Parathyroid adenoma (tissue), 2 donors: ENCODE results near the gene DNAJC7.

Experiments used
- H2AFZ ChIP-seq: fragments of 300-600 bp; sonication (generic); one replicate; pipeline ENCODE4 v1.7.0; 2017; ENCODE audit warnings: antibody characterized with exemption, mild to moderate bottlenecking
- H3K27ac ChIP-seq: fragments of 300-600 bp; sonication (generic); one replicate; pipeline ENCODE4 v1.7.0; 2017
- H3K27me3 ChIP-seq: fragments of 300-600 bp; sonication (generic); one replicate; pipeline ENCODE4 v1.7.0; 2017; ENCODE audit warnings: low read length; ENCODE audit not compliant: control insufficient read depth, insufficient read depth
- H3K36me3 ChIP-seq: fragments of 300-600 bp; sonication (generic); one replicate; pipeline ENCODE4 v1.7.0; 2017; ENCODE audit warnings: low read length; ENCODE audit not compliant: control insufficient read depth, insufficient read depth
- H3K4me1 ChIP-seq: fragments of 300-600 bp; sonication (generic); one replicate; pipeline ENCODE4 v1.7.0; 2017; ENCODE audit warnings: control low read depth
- H3K4me2 ChIP-seq: fragments of 300-600 bp; sonication (generic); one replicate; pipeline ENCODE4 v1.7.0; 2017; ENCODE audit warnings: low read length
- H3K4me3 ChIP-seq: fragments of 300-600 bp; sonication (generic); one replicate; pipeline ENCODE4 v1.7.0; 2017; ENCODE audit warnings: low read depth, low read length
- H3K79me2 ChIP-seq: fragments of 300-600 bp; sonication (generic); one replicate; pipeline ENCODE4 v1.7.0; 2017; ENCODE audit warnings: control low read depth
- H3K9ac ChIP-seq: fragments of 300-600 bp; sonication (generic); one replicate; pipeline ENCODE4 v1.7.0; 2017; ENCODE audit warnings: mild to moderate bottlenecking
- H3K9me3 ChIP-seq: fragments of 300-600 bp; sonication (generic); one replicate; pipeline ENCODE4 v1.7.0; 2017; ENCODE audit warnings: low read length; ENCODE audit not compliant: control insufficient read depth
- TF ChIP-seq, protein P1 (sequence below): fragments of 300-600 bp; sonication (generic); IDR thresholded peaks from one replicate; pipeline ENCODE4 v1.7.0; 2017; ENCODE audit warnings: antibody characterized with exemption, mild to moderate bottlenecking
- donor health status: primary hyperparathyroidism.

The DNAJC7 gene

DNA sequence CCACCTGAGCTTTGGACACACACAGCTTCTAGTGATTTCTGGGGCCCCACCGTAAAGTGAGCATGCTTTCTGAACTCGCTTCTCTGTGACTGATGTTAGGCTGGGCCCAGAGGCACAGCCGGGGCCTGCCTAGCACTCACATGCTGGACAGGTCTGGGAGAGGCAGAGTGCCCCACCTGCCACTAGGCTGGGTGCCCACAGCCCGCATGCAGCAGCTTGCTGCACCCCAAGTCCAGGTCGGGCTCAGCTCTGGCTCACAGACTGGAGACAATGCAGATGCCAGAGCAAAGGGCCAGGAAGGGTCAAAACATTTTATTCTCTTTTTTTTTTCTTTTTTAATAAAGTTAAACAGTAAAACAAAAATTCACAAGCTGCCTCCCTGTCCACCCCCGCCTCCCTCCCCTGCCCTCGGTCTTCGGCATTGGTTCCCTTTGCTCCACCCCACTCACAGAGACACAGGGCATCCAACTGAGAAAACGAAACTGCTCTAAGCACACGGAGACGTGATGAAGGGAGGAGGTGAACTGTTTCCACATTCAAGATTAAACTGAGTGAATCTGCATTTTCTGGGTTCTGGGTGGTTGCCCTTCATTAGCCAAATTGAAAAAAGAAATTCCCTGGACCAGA lies 41.0 kb downstream of the DNAJC7 start:
- Histone ChIP-seq H3K9me3 (no peaks in the 10 kb centered on the region), H3K27ac (no peak overlapping the region), H3K79me2 (no peaks in the 10 kb centered on the region), H3K27me3 (no peaks in the 10 kb centered on the region), H3K36me3 (no peaks in the 10 kb centered on the region), H3K4me3 (no peak overlapping the region), H3K4me2 (no peak overlapping the region), H3K4me1 (no peaks in the 10 kb centered on the region), H2AFZ (no peak overlapping the region), H3K9ac (no peak overlapping the region)
- TF ChIP-seq, protein P1, sequence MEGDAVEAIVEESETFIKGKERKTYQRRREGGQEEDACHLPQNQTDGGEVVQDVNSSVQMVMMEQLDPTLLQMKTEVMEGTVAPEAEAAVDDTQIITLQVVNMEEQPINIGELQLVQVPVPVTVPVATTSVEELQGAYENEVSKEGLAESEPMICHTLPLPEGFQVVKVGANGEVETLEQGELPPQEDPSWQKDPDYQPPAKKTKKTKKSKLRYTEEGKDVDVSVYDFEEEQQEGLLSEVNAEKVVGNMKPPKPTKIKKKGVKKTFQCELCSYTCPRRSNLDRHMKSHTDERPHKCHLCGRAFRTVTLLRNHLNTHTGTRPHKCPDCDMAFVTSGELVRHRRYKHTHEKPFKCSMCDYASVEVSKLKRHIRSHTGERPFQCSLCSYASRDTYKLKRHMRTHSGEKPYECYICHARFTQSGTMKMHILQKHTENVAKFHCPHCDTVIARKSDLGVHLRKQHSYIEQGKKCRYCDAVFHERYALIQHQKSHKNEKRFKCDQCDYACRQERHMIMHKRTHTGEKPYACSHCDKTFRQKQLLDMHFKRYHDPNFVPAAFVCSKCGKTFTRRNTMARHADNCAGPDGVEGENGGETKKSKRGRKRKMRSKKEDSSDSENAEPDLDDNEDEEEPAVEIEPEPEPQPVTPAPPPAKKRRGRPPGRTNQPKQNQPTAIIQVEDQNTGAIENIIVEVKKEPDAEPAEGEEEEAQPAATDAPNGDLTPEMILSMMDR = no peak

DNA sequence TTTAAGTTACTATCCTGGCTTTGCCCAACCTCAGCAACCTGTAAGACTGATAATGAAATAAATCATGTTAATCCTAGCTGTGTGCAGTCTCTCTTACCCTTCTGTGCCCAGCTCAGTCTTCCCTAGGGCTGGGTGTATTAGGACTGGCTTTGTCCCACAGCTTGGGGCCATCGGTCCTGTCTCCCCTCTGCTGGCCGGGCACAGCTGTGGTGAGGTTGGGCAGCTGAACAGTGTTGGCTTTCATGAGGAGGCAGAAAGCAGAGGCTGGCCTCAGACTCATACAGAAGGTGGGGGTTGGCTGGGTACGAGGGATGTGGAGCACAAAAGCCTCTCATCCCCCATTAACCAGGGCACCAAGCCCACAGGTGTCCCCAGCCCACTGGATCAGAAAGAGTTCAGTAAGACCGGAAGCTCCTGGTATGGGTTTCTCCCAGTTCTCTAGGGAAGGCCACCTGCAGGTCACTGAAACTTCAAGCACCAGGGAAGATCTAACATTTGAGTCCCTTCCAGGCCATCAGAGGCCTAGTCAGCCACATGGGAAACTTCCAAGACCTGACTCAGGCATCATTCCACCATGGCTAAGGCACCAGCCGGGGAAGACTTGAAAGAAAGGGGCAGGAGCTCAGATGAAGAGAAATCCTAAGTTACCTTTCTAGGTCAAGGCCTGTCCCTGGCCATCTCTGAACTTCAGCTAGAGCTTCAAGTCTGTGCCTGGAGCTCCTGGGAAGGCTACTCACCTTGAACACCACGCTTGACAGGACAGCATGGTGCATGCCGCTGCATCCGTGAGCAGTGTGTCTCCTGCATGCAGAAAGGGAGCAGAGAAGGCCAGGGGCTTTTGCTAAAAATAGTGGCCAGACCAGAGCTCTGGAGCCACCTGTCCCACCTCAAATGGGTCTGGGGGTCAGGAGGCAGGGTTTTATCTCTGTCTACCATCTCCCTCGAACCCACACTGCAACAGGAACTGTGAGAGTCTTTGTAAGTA lies 41.8 kb downstream of the DNAJC7 start:
- no peaks in the 10 kb centered on the region for H3K9me3 ChIP-seq
- no peaks in the 10 kb centered on the region for H3K36me3 ChIP-seq
- no peak overlapping the region for H3K4me3 ChIP-seq
- no peak overlapping the region for H3K9ac ChIP-seq
- no peak overlapping the region for H3K27ac ChIP-seq
- peaks cover 2% of the 10 kb centered on the region for H3K4me1 ChIP-seq
- H3K27me3 ChIP-seq = no peaks in the 10 kb centered on the region
- H3K4me2 ChIP-seq = no peak overlapping the region
- TF ChIP-seq, protein P1 = no peak
- H3K79me2 ChIP-seq = no peaks in the 10 kb centered on the region
- H2AFZ ChIP-seq = no peak overlapping the region

DNA sequence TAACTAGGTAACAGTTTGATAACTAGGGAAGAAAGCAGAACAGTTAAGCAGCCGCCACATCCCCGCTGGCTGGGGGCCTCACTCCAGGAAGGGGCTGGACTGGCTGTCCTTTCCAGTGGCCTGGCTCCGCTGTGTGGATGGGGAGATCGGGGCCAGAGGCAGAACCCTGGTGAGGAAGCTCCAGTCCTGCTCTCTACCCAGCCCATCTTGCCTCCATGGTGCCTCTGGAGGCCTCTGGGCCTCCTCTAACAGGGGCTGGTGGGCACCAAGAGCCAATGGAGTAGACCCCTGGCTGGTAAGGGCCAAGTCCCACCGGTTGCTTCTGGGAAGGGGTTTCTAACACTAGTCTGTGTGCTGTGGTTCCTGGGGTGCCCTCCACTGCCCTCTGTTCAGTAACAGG lies 42.6 kb downstream of the DNAJC7 start:
- Histone ChIP-seq H3K4me1 (peaks cover 2% of the 10 kb centered on the region), H3K9ac (no peak overlapping the region), H2AFZ (no peak overlapping the region), H3K79me2 (no peaks in the 10 kb centered on the region), H3K4me2 (no peak overlapping the region), H3K27ac (no peak overlapping the region), H3K4me3 (no peak overlapping the region), H3K36me3 (no peaks in the 10 kb centered on the region), H3K27me3 (no peaks in the 10 kb centered on the region), H3K9me3 (no peaks in the 10 kb centered on the region)
- TF ChIP-seq, protein P1 = no peak

DNA sequence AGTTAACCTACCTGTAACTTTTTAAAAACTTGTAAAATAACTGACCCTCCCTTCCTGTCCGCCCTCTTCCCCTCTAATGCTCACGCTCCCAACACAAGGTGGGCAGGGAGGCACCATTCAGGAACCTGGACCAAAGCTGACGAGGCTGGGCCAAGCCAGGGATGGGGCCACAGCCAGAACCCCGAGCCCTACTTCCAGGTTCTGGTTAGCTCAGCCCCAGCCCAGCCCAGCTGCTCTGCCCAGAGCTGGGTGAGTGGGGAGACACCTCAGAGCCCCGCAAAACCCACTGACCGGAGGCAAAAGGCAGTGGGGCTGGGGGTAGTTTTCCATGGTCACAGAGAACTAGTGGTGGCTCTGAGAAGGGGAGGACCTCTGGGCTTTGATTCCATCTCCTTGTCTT lies 43.2 kb downstream of the DNAJC7 start:
- Histone ChIP-seq H3K9ac (no peak overlapping the region), H3K4me2 (no peak overlapping the region), H3K79me2 (no peaks in the 10 kb centered on the region), H3K27ac (no peak overlapping the region), H2AFZ (no peak overlapping the region), H3K36me3 (no peaks in the 10 kb centered on the region), H3K9me3 (no peaks in the 10 kb centered on the region), H3K4me3 (no peak overlapping the region), H3K27me3 (no peaks in the 10 kb centered on the region), H3K4me1 (peaks cover 2% of the 10 kb centered on the region)
- TF ChIP-seq, protein P1 = no peak
